MM.1S (cell line): Measurements from ENCODE around the gene HAPLN2.

Source experiments
- DNase-seq: peaks from one replicate; pipeline ENCODE4 v3.0.0-alpha.2; 2015
- H2AFZ ChIP-seq: fragments of 300-600 bp; sonication (generic); 2 replicates; pipeline ENCODE4 v1.6.0; 2016; ENCODE audit warnings: antibody characterized with exemption, low read length
- H3F3A ChIP-seq: fragments of 300-600 bp; sonication (generic); 2 replicates; pipeline ENCODE4 v1.6.1; 2016; ENCODE audit warnings: mild to moderate bottlenecking, antibody characterized with exemption, low read length, moderate library complexity, mixed read lengths; ENCODE audit not compliant: insufficient read depth
- H3K27ac ChIP-seq: fragments of 300-600 bp; sonication (generic); 2 replicates; pipeline ENCODE4 v1.5.1; 2016; ENCODE audit warnings: mild to moderate bottlenecking, low read length
- H3K27me3 ChIP-seq: fragments of 300-600 bp; sonication (generic); replicated peaks from 2 replicates; pipeline ENCODE4 v1.6.0; 2016; ENCODE audit warnings: low read length; ENCODE audit not compliant: insufficient read depth
- H3K36me3 ChIP-seq: fragments of 300-600 bp; sonication (generic); replicated peaks from 2 replicates; pipeline ENCODE4 v1.6.1; 2016; ENCODE audit warnings: mild to moderate bottlenecking, low read length, mixed read lengths; ENCODE audit not compliant: insufficient read depth
- H3K4me1 ChIP-seq: fragments of 300-600 bp; sonication (generic); 2 replicates; pipeline ENCODE4 v1.6.1; 2016; ENCODE audit warnings: low read length, mixed read lengths
- H3K4me2 ChIP-seq: fragments of 300-600 bp; sonication (generic); 2 replicates; pipeline ENCODE4 v1.6.0; 2016; ENCODE audit warnings: low read depth, low read length
- H3K4me3 ChIP-seq: fragments of 300-600 bp; sonication (generic); 2 replicates; pipeline ENCODE4 v1.5.1; 2016; ENCODE audit warnings: low read length, mixed read lengths
- H3K79me2 ChIP-seq: fragments of 300-600 bp; sonication (generic); 2 replicates; pipeline ENCODE4 v1.6.1; 2016; ENCODE audit warnings: mixed run types, low read length, mixed read lengths
- H3K9ac ChIP-seq: fragments of 300-600 bp; sonication (generic); 2 replicates; pipeline ENCODE4 v1.6.1; 2016; ENCODE audit warnings: low read length, mixed read lengths
- H3K9me2 ChIP-seq: fragments of 300-600 bp; sonication (generic); replicated peaks from 2 replicates; pipeline ENCODE4 v1.6.1; 2016; ENCODE audit warnings: mild to moderate bottlenecking, low read length, mixed read lengths; ENCODE audit not compliant: insufficient read depth
- H3K9me3 ChIP-seq: fragments of 300-600 bp; sonication (generic); replicated peaks from 2 replicates; pipeline ENCODE4 v1.6.1; 2016; ENCODE audit warnings: mild to moderate bottlenecking, low read length, mixed read lengths; ENCODE audit not compliant: insufficient read depth
- H4K20me1 ChIP-seq: fragments of 300-600 bp; sonication (generic); 2 replicates; pipeline ENCODE4 v1.6.1; 2016; ENCODE audit warnings: mild to moderate bottlenecking, low read length, moderate library complexity, mixed read lengths; ENCODE audit not compliant: insufficient read depth
- CTCF ChIP-seq: fragments of 300-600 bp; sonication (generic); IDR thresholded peaks from 2 replicates; pipeline ENCODE4 v1.5.1; 2016; ENCODE audit warnings: antibody characterized with exemption, low read length, mixed read lengths
- EZH2 ChIP-seq: fragments of 300-600 bp; sonication (generic); optimal IDR thresholded peaks from 2 replicates; pipeline ENCODE3; 2017; ENCODE audit warnings: low read depth, mild to moderate bottlenecking, antibody characterized with exemption, low read length, mixed read lengths
- EZH2phosphoT487 ChIP-seq: fragments of 300-600 bp; sonication (generic); IDR thresholded peaks from 2 replicates; pipeline ENCODE4 v1.6.1; 2018; ENCODE audit warnings: antibody characterized with exemption, low read length

HAPLN2 gene

DNA sequence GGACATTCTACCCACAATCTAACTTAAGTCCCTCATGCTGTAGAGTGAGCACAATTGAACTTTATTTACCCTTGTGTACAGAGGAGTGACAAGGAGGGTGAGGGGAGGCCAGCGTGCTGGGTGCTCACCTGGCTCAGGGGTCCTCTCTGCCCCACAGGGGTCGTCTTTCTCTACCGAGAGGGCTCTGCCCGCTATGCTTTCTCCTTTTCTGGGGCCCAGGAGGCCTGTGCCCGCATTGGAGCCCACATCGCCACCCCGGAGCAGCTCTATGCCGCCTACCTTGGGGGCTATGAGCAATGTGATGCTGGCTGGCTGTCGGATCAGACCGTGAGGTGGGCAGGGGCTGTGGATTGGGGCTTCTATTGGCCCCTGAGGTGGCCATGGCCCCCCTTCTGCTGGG is 28.1 kb downstream of the HAPLN2 start:
- H4K20me1 ChIP-seq, result peaks cover 14% of the 10 kb centered on the region
- H3K27me3 ChIP-seq, result no peaks in the 10 kb centered on the region
- H3K4me1 ChIP-seq, result no peaks in the 10 kb centered on the region
- no peak overlapping the region for H3K9ac ChIP-seq
- H3K9me3 ChIP-seq, result no peaks in the 10 kb centered on the region
- H3K36me3 ChIP-seq, result 0 out of 2 replicates have a peak, but pooled peaks cover 13% of the 10 kb centered on the region
- H3K27ac ChIP-seq, result no peak overlapping the region
- TF ChIP-seq EZH2phosphoT487, result no peak
- TF ChIP-seq EZH2, result no peak
- TF ChIP-seq CTCF, result no peak
- no peak overlapping the region for H3K4me3 ChIP-seq
- H3K4me2 ChIP-seq, result no peak overlapping the region
- H3F3A ChIP-seq, result no peaks in the 10 kb centered on the region; the same call in 1 of the 2 replicates
- no peak for DNase-seq
- no peaks in the 10 kb centered on the region for H3K9me2 ChIP-seq
- H2AFZ ChIP-seq, result no peak overlapping the region
- H3K79me2 ChIP-seq, result peaks cover 20% of the 10 kb centered on the region

GRCh38 chr1:156648496-156648895 is 29.3 kb downstream of the HAPLN2 start:
- Histone ChIP-seq H3K9ac (no peak overlapping the region), H3K27me3 (no peaks in the 10 kb centered on the region), H3F3A (no peaks in the 10 kb centered on the region; the same call in 1 of the 2 replicates), H4K20me1 (peaks cover 21% of the 10 kb centered on the region), H2AFZ (no peak overlapping the region), H3K9me2 (no peaks in the 10 kb centered on the region), H3K4me2 (no peak overlapping the region), H3K36me3 (0 out of 2 replicates have a peak, but pooled peaks cover 13% of the 10 kb centered on the region), H3K4me1 (no peaks in the 10 kb centered on the region), H3K4me3 (no peak overlapping the region), H3K27ac (no peak overlapping the region), H3K79me2 (peaks cover 29% of the 10 kb centered on the region), H3K9me3 (no peaks in the 10 kb centered on the region)
- no peak for DNase-seq
- no peak for TF ChIP-seq EZH2

DNA sequence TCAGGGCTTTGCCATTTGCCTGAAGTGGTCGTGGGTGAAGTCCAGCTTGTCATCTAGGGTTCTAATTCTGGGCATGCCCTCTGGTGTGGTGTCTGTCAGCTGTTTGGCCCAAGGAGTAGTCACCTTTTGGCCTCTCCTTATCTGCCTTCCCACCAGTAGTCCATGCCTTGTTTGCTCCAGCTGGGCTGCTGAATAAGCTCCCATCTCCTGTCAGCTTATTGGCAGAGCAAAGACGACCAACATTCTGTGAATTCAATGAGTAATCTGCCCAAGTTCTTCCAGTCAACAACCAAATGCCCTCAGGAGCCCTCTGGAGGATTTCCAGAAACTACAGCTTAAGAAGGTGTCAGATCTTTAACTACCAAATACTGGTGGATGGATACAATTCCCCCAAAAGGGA is 29.7 kb downstream of the HAPLN2 start:
- Histone ChIP-seq H3K9me3 (no peaks in the 10 kb centered on the region), H3K9ac (no peak overlapping the region), H3K27me3 (no peaks in the 10 kb centered on the region), H3K4me3 (no peak overlapping the region), H4K20me1 (peaks cover 21% of the 10 kb centered on the region), H3K36me3 (0 out of 2 replicates have a peak, but pooled peaks cover 13% of the 10 kb centered on the region), H3K79me2 (peaks cover 34% of the 10 kb centered on the region), H2AFZ (no peak overlapping the region), H3K27ac (no peak overlapping the region), H3K4me2 (no peak overlapping the region), H3F3A (no peaks in the 10 kb centered on the region), H3K4me1 (no peaks in the 10 kb centered on the region), H3K9me2 (no peaks in the 10 kb centered on the region)
- TF ChIP-seq EZH2, result no peak
- TF ChIP-seq CTCF, result no peak
- no peak for TF ChIP-seq EZH2phosphoT487
- DNase-seq, result no peak

GRCh38 chr1:156652131-156652991 is 33.1 kb downstream of the HAPLN2 start:
- DNase-seq, result no peak
- H3K9me3 ChIP-seq, result no peaks in the 10 kb centered on the region
- H3K27me3 ChIP-seq, result no peaks in the 10 kb centered on the region
- no peaks in the 10 kb centered on the region for H3K36me3 ChIP-seq
- no peaks in the 10 kb centered on the region for H3F3A ChIP-seq
- no peak for TF ChIP-seq EZH2
- no peak for TF ChIP-seq EZH2phosphoT487
- TF ChIP-seq CTCF, result no peak
- no peak overlapping the region for H3K4me2 ChIP-seq
- peaks cover 68% of the 10 kb centered on the region for H3K79me2 ChIP-seq
- H2AFZ ChIP-seq, result no peak overlapping the region
- no peak overlapping the region for H3K4me3 ChIP-seq
- peaks cover 45% of the 10 kb centered on the region for H4K20me1 ChIP-seq
- no peak overlapping the region for H3K27ac ChIP-seq
- H3K4me1 ChIP-seq, result no peaks in the 10 kb centered on the region; the same call in 1 of the 2 replicates
- H3K9me2 ChIP-seq, result no peaks in the 10 kb centered on the region
- no peak overlapping the region for H3K9ac ChIP-seq
